Activated CD4-positive, alpha-beta T cell treated with anti-CD3 and anti-CD28 coated beads, Interleukin-2, Interleukin-4, amounts not matched to agents 100 ng/mL and 50 ng/mL, durations not matched to agents 16 hours and 8 hours (primary cell): ENCODE measurements around the gene TDRD9.

ENCODE experiments used
- DNase-seq: peaks from one replicate; pipeline ENCODE4 v3.0.0-alpha.2; 2020; ENCODE audit warnings: low spot score

Gene TDRD9

GRCh38 chr14:104034976-104035699, 106.9 kb downstream of the TDRD9 start:
- DNase-seq, result no peak

DNA sequence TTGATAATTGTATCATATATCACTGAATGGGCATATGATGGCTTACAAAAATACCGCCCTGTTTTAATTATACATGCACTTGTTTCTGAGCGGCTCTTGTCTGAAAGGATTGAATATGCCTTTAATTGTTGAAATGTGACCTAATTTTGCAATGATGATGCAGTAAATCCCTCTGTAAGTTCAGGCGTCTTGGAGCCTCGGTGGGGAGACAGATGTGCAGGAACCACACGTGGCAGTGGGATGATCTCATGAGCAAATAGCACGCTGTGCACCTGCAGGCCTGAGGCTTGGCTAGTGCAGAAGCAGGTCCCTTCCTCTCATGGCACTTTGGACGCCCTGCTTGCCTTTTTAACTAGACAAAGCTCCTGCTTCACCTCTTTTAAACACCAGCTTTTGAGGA, 108.0 kb downstream of the TDRD9 start:
- no peak for DNase-seq

- no peak for DNase-seq
Measured at GRCh38 chr14:104037074-104037473, 108.8 kb downstream of the TDRD9 start.

DNA sequence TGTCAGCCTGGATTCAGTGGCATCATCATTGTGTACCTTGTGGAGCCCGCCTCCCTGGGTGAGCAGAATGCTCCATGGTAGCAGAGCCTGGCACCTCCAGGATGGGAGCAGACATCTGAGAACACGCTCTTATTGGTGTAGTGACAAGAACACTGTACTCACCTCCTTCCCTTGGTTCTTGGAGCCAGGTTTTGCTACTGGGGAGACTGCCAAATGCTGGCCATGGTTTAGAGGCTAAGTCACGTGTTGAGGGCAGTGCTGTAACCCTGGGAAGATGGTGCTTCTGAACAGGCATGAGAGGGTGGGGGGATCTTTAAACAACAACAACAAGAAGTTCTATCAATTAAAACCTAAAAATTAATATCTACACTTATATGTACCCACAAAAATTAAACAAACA, 109.6 kb downstream of the TDRD9 start:
- DNase-seq, result no peak

DNA sequence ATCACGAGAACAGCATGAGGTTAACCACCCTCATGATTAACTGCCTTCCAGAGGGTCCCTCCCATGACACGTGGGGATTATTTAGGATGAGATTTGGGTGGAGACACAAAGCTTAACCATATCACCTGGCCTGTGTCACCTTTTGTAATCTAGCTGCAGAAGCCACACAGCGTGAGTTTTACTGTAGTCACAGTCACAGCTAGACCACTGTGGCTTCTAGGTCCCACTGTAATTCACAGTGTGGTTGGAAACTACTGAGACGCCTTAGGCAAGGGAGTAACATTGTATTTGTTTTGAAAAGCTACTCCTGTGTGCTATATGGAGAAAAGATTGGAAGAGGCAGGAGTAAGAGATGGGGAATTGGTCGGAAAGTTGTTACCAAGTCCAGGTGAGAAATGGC, 111.0 kb downstream of the TDRD9 start:
- DNase-seq, result no peak

GRCh38 chr14:104040539-104040938, 112.3 kb downstream of the TDRD9 start:
- no peak for DNase-seq

- no peak for DNase-seq
Measured at GRCh38 chr14:104041430-104042104, 113.3 kb downstream of the TDRD9 start.

DNA sequence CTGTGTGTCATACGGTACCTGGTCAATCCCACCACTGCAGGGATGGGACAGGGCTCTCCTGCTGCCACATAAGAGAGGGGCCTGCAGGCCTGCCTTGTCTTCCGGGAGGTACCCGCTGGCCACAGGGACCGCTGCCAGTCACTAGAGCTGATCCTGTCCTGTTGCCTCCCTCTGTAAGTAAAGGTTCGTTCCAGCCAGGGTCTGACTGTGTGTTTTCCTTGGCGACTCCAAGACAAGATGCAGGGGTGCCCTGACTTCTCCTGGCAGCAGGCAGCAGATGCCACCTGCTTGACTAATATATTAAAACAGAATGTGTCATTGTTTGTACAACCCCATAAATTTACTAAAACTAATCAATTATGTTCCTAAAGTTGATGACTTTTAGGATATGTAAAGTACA, 115.8 kb downstream of the TDRD9 start:
- no peak for DNase-seq

DNA sequence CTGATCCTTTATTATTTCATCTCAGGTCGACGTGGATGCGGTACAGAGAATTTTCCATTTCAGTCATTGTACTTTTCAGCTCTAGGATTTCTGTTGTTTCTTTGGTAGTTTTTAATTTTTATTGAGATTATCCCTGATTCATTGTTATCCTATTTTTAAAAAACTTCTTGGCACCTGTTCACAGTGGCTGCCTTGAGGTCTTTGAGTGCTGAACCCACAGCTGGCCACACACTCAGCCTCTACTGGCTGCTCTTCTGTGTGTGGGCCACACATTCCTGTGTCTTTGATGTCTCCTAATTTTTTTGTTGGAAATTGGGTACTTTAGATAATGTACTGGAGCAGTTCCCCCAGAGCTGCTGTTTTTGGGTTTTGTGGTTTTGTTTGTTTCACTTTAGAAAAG, 119.5 kb downstream of the TDRD9 start:
- DNase-seq, result no peak

- DNase-seq, result no peak
Measured at GRCh38 chr14:104048758-104049507, 120.7 kb downstream of the TDRD9 start.

DNA sequence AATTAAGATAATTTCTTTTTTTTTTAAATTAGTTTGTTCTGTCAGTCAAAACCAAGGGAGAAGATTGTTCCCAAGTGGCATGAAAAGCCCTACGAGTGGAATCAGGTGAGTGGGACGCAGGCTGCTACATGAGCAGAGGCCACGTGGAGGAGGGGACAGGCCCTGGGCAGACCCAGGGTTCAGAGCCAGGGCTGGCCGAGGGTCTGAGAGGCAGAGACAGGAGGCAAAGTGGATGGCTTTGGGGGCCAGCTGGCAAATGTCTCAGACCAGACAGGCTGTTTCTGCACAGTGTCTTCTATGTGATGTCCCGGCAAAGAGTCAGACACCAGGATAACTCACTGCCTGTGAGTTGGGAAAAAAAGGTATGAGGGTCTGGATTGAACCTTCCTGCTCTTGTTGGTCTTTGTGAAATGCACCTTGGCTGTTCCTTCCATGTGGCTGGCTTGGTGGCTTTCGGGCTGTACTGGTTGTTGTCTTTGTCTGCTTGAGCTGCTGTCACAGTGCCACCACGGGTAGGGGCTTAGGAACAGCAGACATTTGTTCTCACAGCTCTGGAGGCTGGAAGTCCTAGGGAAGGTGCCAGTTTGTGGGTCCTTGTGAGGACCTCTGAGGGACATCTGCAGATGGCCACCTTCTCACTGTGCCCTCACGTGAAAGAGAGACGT, 121.5 kb downstream of the TDRD9 start:
- DNase-seq, result no peak

GRCh38 chr14:104051092-104051813, 123.0 kb downstream of the TDRD9 start:
- DNase-seq, result no peak

DNA sequence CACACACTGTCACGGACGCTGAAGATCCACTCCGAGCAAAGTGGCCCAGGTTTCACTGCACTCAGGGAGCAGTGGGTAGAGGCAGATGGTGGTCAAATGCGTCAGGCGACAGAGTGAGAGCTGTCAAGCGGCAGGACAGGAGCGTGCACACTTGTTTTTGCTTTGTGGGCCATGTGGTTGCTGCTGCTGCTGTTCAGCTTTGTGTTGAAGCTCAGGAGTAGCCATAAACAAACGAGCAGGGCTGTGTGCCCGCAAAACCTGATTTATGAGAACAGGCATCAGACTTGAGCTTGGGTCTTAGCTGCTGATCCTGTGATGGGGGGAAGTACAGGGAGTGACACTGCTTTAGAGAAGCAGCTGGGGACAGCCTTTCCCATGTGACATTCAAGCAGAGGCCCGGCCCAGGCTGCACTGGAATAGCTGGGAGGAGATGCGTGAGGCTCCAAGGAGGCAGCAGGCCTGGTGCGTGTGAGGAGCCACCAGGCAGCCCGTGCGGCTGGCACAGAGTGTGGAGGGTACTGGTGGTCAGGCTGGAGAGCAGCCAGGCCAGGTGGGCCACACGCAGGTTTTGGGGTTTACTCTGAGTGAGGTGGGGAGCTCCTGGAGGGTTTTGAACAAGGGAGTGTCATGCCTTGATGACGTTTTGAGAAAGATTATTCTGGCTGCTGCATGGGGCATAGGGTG, 126.1 kb downstream of the TDRD9 start:
- no peak for DNase-seq

DNA sequence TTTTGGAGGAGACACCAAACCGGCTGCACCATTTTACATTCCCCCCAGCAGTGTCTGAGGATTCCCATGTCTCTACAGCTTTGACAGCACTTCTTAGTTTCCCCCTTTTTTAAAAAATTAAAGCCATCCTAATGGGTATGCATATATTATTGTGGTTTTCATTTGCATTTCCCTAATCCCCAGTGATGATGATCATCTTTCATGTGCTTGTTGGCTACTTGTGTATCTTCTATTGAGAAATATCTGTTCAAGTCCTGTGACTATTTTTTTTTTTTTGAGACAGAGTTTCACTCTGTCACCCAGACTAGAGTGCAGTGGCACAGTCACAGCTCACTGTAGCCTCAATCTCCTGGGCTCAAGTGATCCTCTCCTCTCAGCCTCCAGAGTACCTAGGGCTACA, 134.0 kb downstream of the TDRD9 start:
- no peak for DNase-seq

DNA sequence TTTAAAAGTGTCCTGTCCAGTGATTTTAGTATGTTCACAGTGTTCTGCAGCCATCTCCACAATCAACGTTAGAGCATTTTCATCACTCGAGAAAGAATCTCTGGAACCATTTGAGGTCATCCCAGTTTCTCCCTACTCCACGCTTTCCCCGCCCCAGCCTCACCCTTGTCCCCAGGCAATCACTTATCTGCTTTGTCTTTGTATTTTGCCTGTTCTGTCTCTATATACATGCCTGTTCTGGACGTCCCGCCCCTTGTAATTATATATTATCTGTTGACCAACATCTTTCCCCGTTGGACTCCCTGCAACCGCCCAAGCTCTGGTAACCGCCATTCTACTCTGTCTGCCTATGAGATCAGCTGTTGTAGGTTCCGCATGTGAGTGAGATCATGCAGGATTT, 135.7 kb downstream of the TDRD9 start:
- no peak for DNase-seq

DNA sequence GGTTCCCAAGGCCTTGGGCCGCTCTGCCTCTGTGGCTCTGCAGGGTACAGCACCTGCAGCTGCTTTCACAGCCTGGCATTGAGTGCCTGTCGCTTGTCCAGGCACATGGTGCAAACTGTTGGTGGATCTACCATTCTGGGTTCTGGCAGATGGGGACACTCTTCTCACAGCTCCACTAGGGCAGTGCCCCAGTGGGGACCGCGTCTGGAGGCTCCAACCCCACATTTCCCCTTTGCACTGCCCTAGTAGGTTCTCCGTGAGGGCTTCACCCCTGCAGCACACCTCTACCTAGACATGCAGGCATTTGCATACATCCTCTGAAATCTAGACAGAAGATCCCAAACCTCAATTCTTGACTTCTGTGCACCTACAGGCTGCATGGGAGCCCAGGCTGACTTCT, 138.0 kb downstream of the TDRD9 start:
- no peak for DNase-seq

DNA sequence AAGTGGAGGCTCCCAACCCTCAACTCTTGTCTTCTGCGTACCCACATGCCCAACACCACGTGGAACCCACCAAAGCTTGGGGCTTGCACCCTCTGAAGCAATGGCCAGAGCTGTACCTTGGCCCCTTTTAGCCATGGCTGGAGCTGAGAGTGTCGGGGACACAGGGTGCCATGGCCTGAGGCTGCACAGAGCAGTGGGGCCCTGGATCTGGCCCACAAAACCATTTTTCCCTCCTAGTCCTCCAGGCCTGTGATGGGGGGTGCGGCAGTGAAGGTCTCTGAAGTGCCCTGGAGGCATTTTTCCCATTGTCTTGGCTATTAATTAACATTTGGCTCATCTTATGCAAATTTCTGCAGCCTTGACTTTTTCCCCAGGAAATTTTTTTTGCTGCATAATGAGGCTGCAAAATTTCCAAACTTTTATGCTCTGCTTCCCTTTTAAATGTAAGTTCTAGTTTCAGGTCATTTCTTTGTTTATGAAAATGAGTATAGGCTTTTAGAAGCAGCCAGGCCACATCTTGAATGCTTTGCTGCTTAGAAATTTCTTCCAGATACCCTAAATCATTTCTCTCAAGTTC, 138.6 kb downstream of the TDRD9 start:
- DNase-seq, result no peak

DNA sequence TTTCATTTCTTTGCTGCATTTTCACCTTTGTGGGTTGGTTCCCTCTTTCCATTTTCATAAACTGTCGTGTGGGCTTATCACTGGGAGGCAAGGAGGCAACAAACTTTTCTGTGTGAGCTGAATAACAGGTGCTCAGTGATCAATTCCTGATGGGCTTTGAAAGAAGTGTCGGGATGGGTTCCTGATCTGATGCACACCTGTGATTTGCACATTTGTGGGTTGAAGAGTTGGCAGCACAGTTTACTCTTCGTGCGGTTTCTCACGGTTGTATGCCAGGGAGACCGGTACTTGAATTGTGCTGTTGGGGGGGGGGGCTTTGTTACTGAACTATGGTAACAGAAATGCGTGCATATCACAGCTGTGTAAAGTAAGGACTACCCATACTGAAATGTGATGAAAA, 141.3 kb downstream of the TDRD9 start:
- DNase-seq, result no peak

GRCh38 chr14:104072586-104072985, 144.3 kb downstream of the TDRD9 start:
- DNase-seq, result no peak

- no peak for DNase-seq
Measured at GRCh38 chr14:104073764-104074163, 145.5 kb downstream of the TDRD9 start.

GRCh38 chr14:104075530-104076151, 147.4 kb downstream of the TDRD9 start:
- no peak for DNase-seq
